ENCODE measurements around the gene LYPLAL1. TPM values are rescaled to one million over a fixed set of nuclear protein-coding genes. Genes with fewer than 3 reads are reported as not detected.
A peak's percentile ranks its signal among the peaks of the same experiment; 100 is the strongest.

Gene LYPLAL1
- total RNA-seq, 4 donors from 2014 or later: 32.1 to 49.4 (median 39.5) TPM

GRCh38 chr1:219177940-219178339, 4.3 kb downstream of the LYPLAL1 start:
- TF ChIP-seq POLR2A (IDR thresholded peaks at IDR 0.05): no peak
- TF ChIP-seq, protein P1, sequence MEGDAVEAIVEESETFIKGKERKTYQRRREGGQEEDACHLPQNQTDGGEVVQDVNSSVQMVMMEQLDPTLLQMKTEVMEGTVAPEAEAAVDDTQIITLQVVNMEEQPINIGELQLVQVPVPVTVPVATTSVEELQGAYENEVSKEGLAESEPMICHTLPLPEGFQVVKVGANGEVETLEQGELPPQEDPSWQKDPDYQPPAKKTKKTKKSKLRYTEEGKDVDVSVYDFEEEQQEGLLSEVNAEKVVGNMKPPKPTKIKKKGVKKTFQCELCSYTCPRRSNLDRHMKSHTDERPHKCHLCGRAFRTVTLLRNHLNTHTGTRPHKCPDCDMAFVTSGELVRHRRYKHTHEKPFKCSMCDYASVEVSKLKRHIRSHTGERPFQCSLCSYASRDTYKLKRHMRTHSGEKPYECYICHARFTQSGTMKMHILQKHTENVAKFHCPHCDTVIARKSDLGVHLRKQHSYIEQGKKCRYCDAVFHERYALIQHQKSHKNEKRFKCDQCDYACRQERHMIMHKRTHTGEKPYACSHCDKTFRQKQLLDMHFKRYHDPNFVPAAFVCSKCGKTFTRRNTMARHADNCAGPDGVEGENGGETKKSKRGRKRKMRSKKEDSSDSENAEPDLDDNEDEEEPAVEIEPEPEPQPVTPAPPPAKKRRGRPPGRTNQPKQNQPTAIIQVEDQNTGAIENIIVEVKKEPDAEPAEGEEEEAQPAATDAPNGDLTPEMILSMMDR (IDR thresholded peaks at IDR 0.05): no peak
- Histone ChIP-seq H3K27me3 (no peaks in the 10 kb centered on the region), H3K27ac (no peak overlapping the region), H3K4me1 (peaks cover 20 to 25% of the 10 kb centered on the region in 2 donors), H3K9me3 (no peaks in the 10 kb centered on the region), H3K36me3 (no peaks in the 10 kb centered on the region), H3K4me3 (replicated peaks in 1 of 3) (no peak overlapping the region)
- no peak for DNase-seq
- WGBS, 2 donors: 96 to 100% methylated on average over 1 of the region's 1 CpG
- intact Hi-C loops (cut with DNase I): no loop called here

DNA sequence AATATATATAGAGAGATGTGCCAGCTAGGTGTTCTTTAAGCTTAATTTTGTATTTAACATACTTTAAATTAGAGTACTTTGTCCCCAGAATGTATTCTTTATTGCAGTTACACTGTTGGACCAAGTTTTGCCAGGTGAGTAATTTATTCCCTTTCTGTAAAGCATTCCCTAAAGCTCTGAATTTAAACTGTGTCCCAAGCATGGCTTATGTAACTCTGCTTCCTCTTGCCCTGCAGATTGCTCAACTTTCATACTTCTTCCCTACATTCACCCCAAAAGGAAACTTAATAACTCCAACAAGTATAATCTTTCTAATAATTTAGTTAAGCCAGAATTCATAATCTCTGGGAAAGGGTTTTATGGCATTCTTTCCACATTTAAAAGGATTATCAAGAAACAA, 5.6 kb downstream of the LYPLAL1 start:
- no peak overlapping the region for H3K4me3 ChIP-seq (replicated peaks in 1 of 3)
- H3K4me1 ChIP-seq: peaks cover 20 to 25% of the 10 kb centered on the region in 2 donors
- DNase-seq: no peak
- TF ChIP-seq POLR2A (IDR thresholded peaks at IDR 0.05): no peak
- TF ChIP-seq, protein P1 (IDR thresholded peaks at IDR 0.05): no peak
- H3K27ac ChIP-seq: peak overlapping the region in 2 of 3 donors; percentile 8 to 15
- no peaks in the 10 kb centered on the region for H3K9me3 ChIP-seq
- H3K36me3 ChIP-seq: no peaks in the 10 kb centered on the region
- intact Hi-C loops (cut with DNase I): no loop called here
- no peaks in the 10 kb centered on the region for H3K27me3 ChIP-seq

GRCh38 chr1:219184337-219184736, 10.7 kb downstream of the LYPLAL1 start:
- Histone ChIP-seq H3K27me3 (no peaks in the 10 kb centered on the region), H3K4me1 (peaks cover 8 to 13% of the 10 kb centered on the region in 2 donors), H3K36me3 (no peaks in the 10 kb centered on the region), H3K9me3 (no peaks in the 10 kb centered on the region), H3K4me3 (replicated peaks in 1 of 3) (no peak overlapping the region), H3K27ac (no peak overlapping the region)
- DNase-seq: no peak
- WGBS, 2 donors: 69 to 76% methylated on average over 1 of the region's 1 CpG
- no peak for TF ChIP-seq POLR2A (IDR thresholded peaks at IDR 0.05)
- TF ChIP-seq, protein P1 (IDR thresholded peaks at IDR 0.05): no peak
- intact Hi-C loops (cut with DNase I): no loop called here

- 87 to 92% methylated on average over 3 of the region's 3 CpGs for WGBS, 2 donors
- no peak for TF ChIP-seq POLR2A (IDR thresholded peaks at IDR 0.05)
- TF ChIP-seq, protein P1 (IDR thresholded peaks at IDR 0.05): no peak
- intact Hi-C loops (cut with DNase I): no loop called here
- Histone ChIP-seq H3K27ac (no peak overlapping the region), H3K9me3 (no peaks in the 10 kb centered on the region), H3K4me3 (replicated peaks in 1 of 3) (no peak overlapping the region), H3K4me1 (peaks cover 10 to 14% of the 10 kb centered on the region in 2 donors), H3K36me3 (no peaks in the 10 kb centered on the region), H3K27me3 (no peaks in the 10 kb centered on the region)
- DNase-seq: no peak
Measured at GRCh38 chr1:219185486-219186117, 11.9 kb downstream of the LYPLAL1 start.

GRCh38 chr1:219188331-219188803, 14.7 kb downstream of the LYPLAL1 start:
- H3K27ac ChIP-seq: peak overlapping the region in 1 of 3 donors; percentile 36
- peaks cover 10% of the 10 kb centered on the region in 2 donors for H3K4me1 ChIP-seq
- no peak for TF ChIP-seq POLR2A (IDR thresholded peaks at IDR 0.05)
- TF ChIP-seq, protein P1 (IDR thresholded peaks at IDR 0.05): no peak
- H3K9me3 ChIP-seq: no peaks in the 10 kb centered on the region
- H3K4me3 ChIP-seq (replicated peaks in 1 of 3): no peak overlapping the region
- WGBS, 2 donors: 81 to 82% methylated on average over 3 of the region's 3 CpGs
- intact Hi-C loops (cut with DNase I): no loop called here
- H3K36me3 ChIP-seq: no peaks in the 10 kb centered on the region
- no peak for DNase-seq
- H3K27me3 ChIP-seq: no peaks in the 10 kb centered on the region

Data from thyroid gland (tissue), 4 donors.